Mucosa of descending colon (tissue), 3 donors: Measurements from ENCODE around the gene KLHL5. TPM values are rescaled to one million over a fixed set of nuclear protein-coding genes. Genes with fewer than 3 reads are reported as not detected.

ENCODE experiments used
- ATAC-seq: fragments of 200-7000 bp; cut with Tn5 transposase; one replicate; pipeline ENCODE4 v1.9.1; 2020; ENCODE audit warnings: mild to moderate bottlenecking, moderate library complexity
- DNase-seq, 3 donors: peaks; one replicate each; pipeline ENCODE4 v3.0.0-alpha.2; 2020
- H3K36me3 ChIP-seq: fragments of 200-600 bp; one replicate; pipeline ENCODE4 v1.8.0; 2021; ENCODE audit warnings: low read depth, mild to moderate bottlenecking
- H3K4me1 ChIP-seq: fragments of 200-600 bp; one replicate; pipeline ENCODE4 v1.8.0; 2021; ENCODE audit warnings: low read depth, mild to moderate bottlenecking
- H3K4me3 ChIP-seq: fragments of 200-600 bp; one replicate; pipeline ENCODE4 v1.8.0; 2021; ENCODE audit warnings: mild to moderate bottlenecking
- H3K9me3 ChIP-seq: fragments of 200-600 bp; one replicate; pipeline ENCODE4 v1.8.0; 2021; ENCODE audit warnings: mild to moderate bottlenecking
- intact Hi-C, 2 donors: fragments of 100-400 bp; cut with DNase I in 1 of 2; cut with micrococcal nuclease in 1 of 2; formaldehyde crosslinking; loops; one replicate each; pipeline versions ENCODE4 v1.11.0 to v1.11.1; 2022; cut with DNase I, micrococcal nuclease
- total RNA-seq, 3 donors: library from RNA; stranded (reverse); fragmentation: NEBNext Ultra II Directional in 2 of 3; extraction: Animal tissue kit (Norgen Biotek cat#: 25700) in 2 of 3; gene quantifications; one replicate each; pipeline versions ENCODE4 v1.2.1 to v1.2.4, GENCODE V29; 2021 to 2023
- TF ChIP-seq, protein P1 (sequence below): fragments of 200-600 bp; IDR thresholded peaks from one replicate; pipeline ENCODE4 v1.8.0; 2022; ENCODE audit warnings: antibody characterized with exemption, mild to moderate bottlenecking
- donor health status: DM: no; HTN: no; CAD: no; lungs with moderate emphysema.
- donor health status: DM: no; HTN: no; CAD: no.
- donor health status: DM: no; HTN: yes; CAD: no.

The KLHL5 gene
- total RNA-seq, 3 donors from 2014 or later, result 2.5 to 94.8 (median 15.2) TPM

GRCh38 chr4:39050590-39050989, 11.4 kb upstream of the KLHL5 start:
- DNase-seq (no peak), ATAC-seq (no peak)
- no peaks in the 10 kb centered on the region for H3K9me3 ChIP-seq
- H3K4me1 ChIP-seq, result no peaks in the 10 kb centered on the region
- TF ChIP-seq, protein P1, sequence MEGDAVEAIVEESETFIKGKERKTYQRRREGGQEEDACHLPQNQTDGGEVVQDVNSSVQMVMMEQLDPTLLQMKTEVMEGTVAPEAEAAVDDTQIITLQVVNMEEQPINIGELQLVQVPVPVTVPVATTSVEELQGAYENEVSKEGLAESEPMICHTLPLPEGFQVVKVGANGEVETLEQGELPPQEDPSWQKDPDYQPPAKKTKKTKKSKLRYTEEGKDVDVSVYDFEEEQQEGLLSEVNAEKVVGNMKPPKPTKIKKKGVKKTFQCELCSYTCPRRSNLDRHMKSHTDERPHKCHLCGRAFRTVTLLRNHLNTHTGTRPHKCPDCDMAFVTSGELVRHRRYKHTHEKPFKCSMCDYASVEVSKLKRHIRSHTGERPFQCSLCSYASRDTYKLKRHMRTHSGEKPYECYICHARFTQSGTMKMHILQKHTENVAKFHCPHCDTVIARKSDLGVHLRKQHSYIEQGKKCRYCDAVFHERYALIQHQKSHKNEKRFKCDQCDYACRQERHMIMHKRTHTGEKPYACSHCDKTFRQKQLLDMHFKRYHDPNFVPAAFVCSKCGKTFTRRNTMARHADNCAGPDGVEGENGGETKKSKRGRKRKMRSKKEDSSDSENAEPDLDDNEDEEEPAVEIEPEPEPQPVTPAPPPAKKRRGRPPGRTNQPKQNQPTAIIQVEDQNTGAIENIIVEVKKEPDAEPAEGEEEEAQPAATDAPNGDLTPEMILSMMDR, result no peak
- no peak overlapping the region for H3K4me3 ChIP-seq
- intact Hi-C loops, result no loop called here
- no peaks in the 10 kb centered on the region for H3K36me3 ChIP-seq

DNA sequence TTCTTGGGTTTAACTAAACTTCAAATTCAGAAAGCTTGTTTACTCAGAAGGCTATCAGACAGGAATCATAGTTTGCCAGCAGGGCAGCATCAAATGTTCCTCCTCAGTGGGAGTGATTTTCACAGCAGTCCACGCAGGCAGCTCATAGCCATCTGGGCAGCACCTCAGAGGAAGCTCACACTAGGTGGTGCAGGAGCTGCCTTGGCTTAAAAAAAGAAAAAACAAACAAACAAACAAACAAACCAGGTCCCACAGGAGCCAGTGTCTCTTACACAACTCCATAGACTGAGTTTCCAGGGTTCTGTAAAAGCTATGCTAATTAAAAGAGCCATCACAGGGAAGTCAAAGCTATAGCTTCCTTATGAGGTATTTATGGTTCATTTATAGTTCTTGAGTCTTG, 10.5 kb upstream of the KLHL5 start:
- intact Hi-C loops, result no loop called here
- no peak for ATAC-seq
- TF ChIP-seq, protein P1, result no peak

DNA sequence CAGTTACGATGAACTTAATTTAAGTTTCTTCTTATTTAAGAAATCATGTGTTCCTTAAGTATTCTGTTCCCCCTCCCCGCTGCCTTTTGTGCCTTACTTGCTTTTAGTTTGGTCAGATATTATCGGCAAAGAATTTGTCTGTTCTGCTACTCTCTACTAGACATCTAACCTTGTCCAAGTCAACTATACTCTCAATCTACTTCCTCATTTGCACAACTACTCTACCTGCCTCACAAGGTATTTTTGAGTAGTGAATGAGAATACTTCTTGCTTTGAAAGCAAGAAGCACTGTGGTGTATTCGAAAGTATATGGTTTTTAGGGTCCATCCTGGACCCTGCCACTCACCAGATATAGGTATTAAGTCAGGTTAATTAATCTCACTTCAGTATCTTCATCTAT, 8.0 kb upstream of the KLHL5 start:
- DNase-seq (no peak), ATAC-seq (no peak)
- no peak overlapping the region for H3K4me3 ChIP-seq
- H3K36me3 ChIP-seq, result no peaks in the 10 kb centered on the region
- TF ChIP-seq, protein P1, result no peak
- intact Hi-C loops, result no loop called here
- H3K4me1 ChIP-seq, result no peaks in the 10 kb centered on the region
- H3K9me3 ChIP-seq, result no peaks in the 10 kb centered on the region

More for the DNA sequence above, 10.5 kb upstream of the KLHL5 start:
- H3K4me1 ChIP-seq, result no peaks in the 10 kb centered on the region
- H3K9me3 ChIP-seq, result no peaks in the 10 kb centered on the region
- no peak overlapping the region for H3K4me3 ChIP-seq
- no peaks in the 10 kb centered on the region for H3K36me3 ChIP-seq
- no peak for DNase-seq

DNA sequence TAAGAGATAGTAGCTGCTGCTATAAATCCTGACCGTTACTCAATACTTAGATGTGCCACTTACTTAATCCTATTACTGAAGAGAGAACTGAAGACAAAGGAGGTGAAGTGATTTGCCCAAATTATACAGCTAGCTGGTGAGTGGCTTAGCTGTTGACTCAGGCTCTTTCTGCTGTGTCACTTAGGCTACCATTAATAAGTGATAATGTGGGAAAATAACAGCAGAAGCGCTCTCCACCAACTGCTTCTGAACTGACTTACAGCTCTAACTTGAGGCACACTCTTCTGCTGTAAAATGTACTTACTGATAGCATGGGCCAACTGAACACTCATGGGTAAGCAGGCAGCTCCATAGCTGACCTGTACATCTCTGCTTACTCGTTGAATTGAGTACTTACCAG, 7.5 kb upstream of the KLHL5 start:
- H3K9me3 ChIP-seq, result no peaks in the 10 kb centered on the region
- no peak overlapping the region for H3K4me3 ChIP-seq
- no peak for ATAC-seq
- H3K4me1 ChIP-seq, result no peaks in the 10 kb centered on the region
- TF ChIP-seq, protein P1, result no peak
- no peaks in the 10 kb centered on the region for H3K36me3 ChIP-seq
- DNase-seq, result no peak
- intact Hi-C loops, result no loop called here

DNA sequence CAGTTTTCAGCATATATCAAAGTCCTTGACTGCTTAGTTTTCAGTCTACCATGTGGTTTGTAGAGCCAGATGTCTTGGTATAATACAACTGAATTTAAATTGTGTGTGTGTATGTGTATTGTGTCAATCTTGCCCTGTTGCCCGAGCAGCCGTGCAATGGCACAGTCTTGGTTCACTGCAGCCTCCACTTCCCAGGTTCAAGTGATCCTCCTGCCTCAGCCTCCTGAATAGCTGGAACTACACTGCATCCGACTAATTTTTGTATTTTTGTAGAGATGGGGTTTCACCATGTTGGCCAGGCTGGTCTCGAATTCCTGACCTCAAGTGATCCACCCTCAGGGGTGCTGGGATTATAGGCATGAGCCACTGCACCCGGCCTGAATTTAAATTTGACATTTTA, 6.0 kb upstream of the KLHL5 start:
- Histone ChIP-seq H3K36me3 (no peaks in the 10 kb centered on the region), H3K4me1 (no peaks in the 10 kb centered on the region), H3K9me3 (no peaks in the 10 kb centered on the region), H3K4me3 (no peak overlapping the region)
- intact Hi-C loops, result no loop called here
- ATAC-seq (no peak), DNase-seq (no peak)
- TF ChIP-seq, protein P1, result no peak

DNA sequence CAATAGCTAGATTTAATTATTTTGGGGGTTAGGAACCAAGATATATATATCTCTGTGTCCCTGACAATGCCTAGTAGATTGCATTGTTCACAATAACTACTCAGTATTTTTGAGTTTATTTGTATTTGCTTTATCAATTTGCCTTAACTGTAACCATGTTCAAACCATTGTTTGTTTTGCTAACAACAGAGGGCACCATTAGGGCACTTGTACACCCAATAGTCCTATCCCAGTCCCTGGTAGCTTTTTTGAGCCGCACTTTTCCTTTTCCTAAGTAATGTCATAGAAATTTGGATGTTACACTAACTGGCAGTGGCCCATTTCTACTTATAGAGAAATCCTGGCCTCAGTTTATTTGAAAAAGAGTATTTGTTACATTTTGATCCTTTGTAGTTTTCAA, 575 bp upstream of the KLHL5 start:
- no peaks in the 10 kb centered on the region for H3K36me3 ChIP-seq
- no peaks in the 10 kb centered on the region for H3K4me1 ChIP-seq
- TF ChIP-seq, protein P1, result no peak
- no peak overlapping the region for H3K4me3 ChIP-seq
- no peaks in the 10 kb centered on the region for H3K9me3 ChIP-seq
- intact Hi-C loops, result no loop called here
- no peak for ATAC-seq
- DNase-seq, result no peak
